Superior temporal gyrus (tissue), 1 donor: Measurements from ENCODE around the gene HOXA3.

Source experiments
- DNase-seq: peaks from one replicate; pipeline ENCODE4 v3.0.0-alpha.2; 2016; ENCODE audit errors: extremely low spot score

The HOXA3 gene

GRCh38 chr7:27129729-27130539 is 22.4 kb downstream of the HOXA3 start:
- no peak for DNase-seq

- no peak for DNase-seq
Measured at GRCh38 chr7:27128776-27129728, 23.3 kb downstream of the HOXA3 start.

DNA sequence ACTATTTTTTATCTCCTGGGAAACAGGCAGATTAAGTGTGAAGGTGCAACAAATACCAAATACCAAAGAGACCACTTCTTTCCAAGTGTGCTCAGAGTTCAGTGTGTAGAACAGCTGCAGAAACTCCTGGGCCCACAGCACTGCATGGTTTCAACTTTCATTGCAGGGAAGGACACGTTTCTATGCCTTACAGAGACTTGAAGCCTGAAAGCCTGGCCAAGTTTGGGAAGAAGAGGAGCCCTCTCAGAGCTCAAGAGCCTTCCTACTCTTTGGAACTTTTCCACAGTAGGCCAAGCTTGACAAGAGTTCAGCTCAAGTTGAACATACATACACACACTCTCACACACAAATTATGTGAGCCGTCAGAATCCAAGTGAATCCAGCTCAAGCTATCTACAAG is 24.3 kb downstream of the HOXA3 start:
- no peak for DNase-seq

DNA sequence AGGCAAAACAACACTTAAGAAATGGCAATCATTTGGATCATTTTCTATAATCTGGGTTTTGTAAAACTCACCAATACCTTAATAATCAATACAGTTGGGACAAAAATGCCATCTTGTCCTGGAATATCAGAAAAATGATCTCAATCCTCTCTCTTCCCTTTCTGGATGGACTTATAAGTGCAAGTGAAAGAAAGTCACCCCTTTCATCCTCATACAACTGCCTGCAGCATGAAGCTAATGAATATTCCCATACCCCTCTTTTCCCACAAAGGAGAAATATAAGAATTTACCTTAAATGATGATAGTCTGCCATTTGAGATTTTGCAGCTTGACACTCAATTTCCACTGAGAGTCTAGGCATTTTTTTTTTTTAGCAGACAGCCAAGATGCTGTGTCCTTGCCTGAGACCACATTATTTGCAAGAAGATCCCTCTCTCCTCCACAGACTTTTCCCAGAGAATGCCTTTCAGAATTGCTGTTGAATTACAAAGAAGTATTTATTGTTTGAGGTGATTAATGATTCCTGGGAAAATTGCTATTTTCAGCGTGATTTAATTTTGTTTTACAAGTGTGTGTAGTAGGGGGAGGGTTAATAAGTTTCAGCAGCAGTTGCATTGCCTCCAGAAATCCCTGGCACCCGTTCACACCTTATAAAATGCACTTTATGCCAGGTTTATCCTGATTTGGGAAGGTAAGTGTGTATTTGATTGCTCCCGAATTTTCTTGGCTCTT is 25.6 kb downstream of the HOXA3 start:
- DNase-seq, result no peak

GRCh38 chr7:27125986-27126394 is 26.4 kb downstream of the HOXA3 start:
- DNase-seq, result no peak

GRCh38 chr7:27124902-27125689 is 27.3 kb downstream of the HOXA3 start:
- no peak for DNase-seq

DNA sequence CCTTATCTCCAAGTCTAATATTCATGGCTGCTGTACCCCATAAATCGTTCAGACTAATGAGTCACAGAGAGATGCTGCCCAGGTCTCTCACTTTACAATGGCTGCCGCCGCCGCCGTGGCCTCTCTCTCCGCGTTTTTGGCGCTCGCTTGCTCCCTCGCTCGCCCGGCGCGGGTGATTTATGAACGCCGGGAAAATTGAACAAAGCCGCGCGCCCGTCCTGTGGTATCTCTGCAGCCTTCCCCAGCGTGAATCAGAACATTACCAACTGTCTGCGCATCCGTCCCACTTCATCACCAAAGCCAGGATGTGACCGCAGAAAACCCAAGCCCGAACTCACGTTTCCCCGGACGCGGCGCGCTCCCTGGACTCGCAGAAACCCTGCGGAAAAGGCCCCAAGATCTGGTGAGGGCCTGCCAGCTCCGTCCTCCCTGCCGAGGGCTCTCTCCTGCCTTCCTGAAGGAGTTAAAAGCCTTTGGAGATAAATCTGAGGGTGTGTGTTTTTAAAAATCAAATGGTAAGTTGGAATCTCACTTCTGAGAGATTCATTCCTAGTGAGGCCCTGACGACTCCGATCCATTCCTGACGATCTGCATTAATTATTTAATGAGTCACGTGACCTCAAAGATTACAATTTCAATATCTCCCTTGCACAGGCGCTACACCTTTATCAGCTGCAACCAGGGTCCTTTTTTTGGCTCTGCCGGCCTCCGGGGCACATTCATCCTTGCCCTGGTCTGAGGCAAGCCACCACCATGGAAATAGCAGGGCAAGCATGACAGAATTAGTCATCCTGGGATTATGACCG is 28.1 kb downstream of the HOXA3 start:
- DNase-seq, result no peak

DNA sequence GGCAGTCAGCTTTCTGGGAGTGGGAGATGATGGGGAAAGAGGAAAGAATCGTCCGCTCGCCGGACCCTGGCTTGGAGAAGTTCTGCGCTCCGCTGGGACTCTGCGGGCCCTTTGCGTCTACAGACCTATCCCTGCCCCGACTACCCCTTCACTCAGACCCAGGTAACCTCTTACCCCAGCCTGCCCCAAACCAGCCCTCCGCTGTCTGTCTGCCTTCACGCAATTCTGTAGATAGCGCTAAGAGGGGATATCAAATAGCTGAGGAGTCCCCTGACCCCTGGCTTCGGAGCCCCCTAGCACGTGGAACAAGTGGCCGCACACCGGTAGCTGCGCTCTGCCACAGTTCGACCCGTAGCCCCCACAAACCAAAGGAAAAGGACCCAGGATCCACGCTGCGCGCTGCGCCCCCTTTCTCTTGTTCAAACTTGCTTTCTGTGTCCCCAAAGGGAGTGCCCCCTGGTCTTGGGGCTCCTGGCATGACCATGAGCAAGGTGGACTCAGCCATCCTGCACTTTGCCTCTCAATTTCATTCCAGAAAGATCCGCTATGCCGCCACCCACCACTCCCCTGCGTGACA is 28.8 kb downstream of the HOXA3 start:
- no peak for DNase-seq

GRCh38 chr7:27123007-27123476 is 29.3 kb downstream of the HOXA3 start:
- DNase-seq, result no peak

DNA sequence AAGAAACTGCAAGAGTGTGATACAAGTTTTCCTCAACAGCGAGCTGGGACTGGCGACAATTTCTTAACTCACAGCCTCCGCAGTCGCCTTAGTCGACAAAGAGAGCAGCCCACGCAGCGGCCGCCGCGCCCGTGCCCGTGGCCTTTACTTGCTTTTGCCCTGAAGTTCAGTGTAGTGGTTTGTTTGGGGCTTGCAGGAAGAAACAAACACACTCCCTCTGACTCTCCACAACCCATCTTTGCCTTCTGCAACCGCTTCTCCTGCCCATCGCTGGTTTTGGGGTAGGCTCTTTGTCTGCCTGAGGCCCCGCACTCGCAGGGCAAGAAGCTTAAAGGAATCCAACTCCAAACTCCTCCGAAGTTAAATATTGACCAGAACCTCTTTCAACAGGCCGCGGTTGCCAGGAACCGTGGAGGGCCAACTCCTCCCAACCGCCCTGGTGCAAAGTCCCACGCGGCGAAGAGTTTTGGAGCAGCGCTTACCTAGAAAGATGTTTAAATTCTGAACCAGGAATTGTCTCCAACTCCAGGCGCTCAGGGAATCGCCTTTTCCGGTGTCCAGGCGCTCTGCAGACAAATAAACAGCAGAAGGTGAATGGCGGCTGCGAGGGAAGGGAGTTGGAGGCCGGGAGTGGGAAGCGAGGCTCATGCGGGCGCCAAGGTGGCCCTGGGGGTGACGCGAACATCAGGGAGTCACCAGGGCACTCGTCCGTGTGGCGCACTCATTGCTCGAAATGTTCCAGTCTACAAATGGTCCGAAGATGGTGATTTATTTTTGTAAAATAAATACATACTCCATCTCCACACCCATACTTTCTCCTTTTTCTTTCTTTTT is 30.1 kb downstream of the HOXA3 start:
- no peak for DNase-seq

- no peak for DNase-seq
Measured at GRCh38 chr7:27121684-27122076, 30.7 kb downstream of the HOXA3 start.

GRCh38 chr7:27119412-27119911 is 32.9 kb downstream of the HOXA3 start:
- no peak for DNase-seq

GRCh38 chr7:27118580-27118979 is 33.8 kb downstream of the HOXA3 start:
- DNase-seq, result no peak

GRCh38 chr7:27117887-27118491 is 34.4 kb downstream of the HOXA3 start:
- no peak for DNase-seq

- DNase-seq, result no peak
Measured at GRCh38 chr7:27116962-27117886, 35.2 kb downstream of the HOXA3 start.

DNA sequence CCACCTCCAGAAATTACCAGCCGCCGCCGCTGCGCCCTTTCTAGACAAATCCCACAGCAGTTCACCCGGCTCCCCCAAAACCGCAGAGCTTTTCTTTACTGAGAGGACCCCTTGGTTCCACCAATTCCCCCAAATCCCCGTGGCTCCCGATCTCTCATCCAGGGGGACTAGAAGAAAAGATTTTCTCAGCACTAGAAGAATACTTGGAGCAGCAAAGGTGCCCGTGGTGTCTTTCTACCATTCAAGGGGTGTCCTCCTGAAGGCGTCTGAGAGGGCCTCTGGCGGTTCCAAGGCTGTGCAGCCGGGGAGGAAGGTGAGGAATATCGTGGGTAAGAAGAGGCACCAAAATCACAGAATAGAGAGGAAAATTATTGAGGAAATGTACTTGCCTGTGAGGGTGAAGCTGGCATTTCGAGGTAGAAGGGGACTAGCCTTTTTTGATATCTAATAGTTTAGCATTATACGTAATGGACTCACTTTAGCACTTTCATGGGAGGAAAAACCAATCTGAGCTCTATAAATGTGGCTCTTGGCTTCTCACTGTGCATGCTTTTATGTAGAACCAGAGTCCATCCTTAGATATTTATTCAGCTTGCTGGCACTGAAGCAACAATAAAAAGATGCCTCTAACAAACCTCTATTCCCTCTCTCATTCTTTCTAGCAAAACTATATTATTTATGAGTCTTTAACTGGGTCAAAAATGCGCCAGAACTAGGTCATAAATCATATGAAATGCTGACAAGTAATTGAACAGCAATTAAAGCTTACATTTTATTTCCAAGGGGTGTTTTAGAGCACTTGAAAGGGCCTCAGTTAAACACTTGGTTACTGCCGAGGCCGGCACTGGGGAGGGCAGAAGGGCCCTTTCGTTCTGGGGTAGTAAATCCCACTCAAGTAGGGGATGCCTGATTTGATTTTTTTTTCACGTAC is 36.1 kb downstream of the HOXA3 start:
- no peak for DNase-seq
